GM23338 (cell line): ENCODE measurements around the gene UBE2E2. TPM values are rescaled to one million over a fixed set of nuclear protein-coding genes. Genes with fewer than 3 reads are reported as not detected.

Source experiments
- ATAC-seq: fragments of 200-7000 bp; cut with Tn5 transposase; 3 replicates; pipeline ENCODE4 v1.9.1; 2020
- DNase-seq: peaks from one replicate; pipeline ENCODE4 v3.0.0-alpha.2; 2015; ENCODE audit warnings: low spot score
- H2AFZ ChIP-seq: fragments of 200-600 bp; sonication (generic); 2 replicates; pipeline ENCODE4 v1.8.0; 2016; ENCODE audit warnings: antibody characterized with exemption, mild to moderate bottlenecking, moderate library complexity
- H3F3A ChIP-seq: fragments of 200-600 bp; sonication (generic); replicated peaks from 2 replicates; pipeline ENCODE4 v1.8.0; 2017; ENCODE audit warnings: antibody characterized with exemption, mixed run types, low read depth
- H3K27ac ChIP-seq: fragments of 200-600 bp; sonication (generic); 2 replicates; pipeline ENCODE4 v1.6.1; 2016; ENCODE audit warnings: low read depth
- H3K27me3 ChIP-seq: fragments of 200-600 bp; sonication (generic); 2 replicates; pipeline ENCODE4 v1.8.0; 2016; ENCODE audit warnings: mild to moderate bottlenecking, mixed run types, moderate library complexity; ENCODE audit not compliant: insufficient read depth
- H3K36me3 ChIP-seq: fragments of 200-600 bp; sonication (generic); 2 replicates; pipeline ENCODE4 v1.8.0; 2016; ENCODE audit warnings: mild to moderate bottlenecking; ENCODE audit not compliant: insufficient read depth
- H3K4me1 ChIP-seq: fragments of 200-600 bp; sonication (generic); 2 replicates; pipeline ENCODE4 v1.8.0; 2016; ENCODE audit warnings: mild to moderate bottlenecking, moderate library complexity; ENCODE audit not compliant: insufficient read depth
- H3K4me2 ChIP-seq: fragments of 200-600 bp; sonication (generic); 2 replicates; pipeline ENCODE4 v1.7.1; 2017; ENCODE audit warnings: mixed run types
- H3K4me3 ChIP-seq: fragments of 200-600 bp; sonication (generic); 2 replicates; pipeline ENCODE4 v1.6.1; 2016; ENCODE audit warnings: mixed run types
- H3K79me2 ChIP-seq: fragments of 200-600 bp; sonication (generic); replicated peaks from 2 replicates; pipeline ENCODE4 v1.8.0; 2017; ENCODE audit warnings: mild to moderate bottlenecking; ENCODE audit not compliant: insufficient read depth
- H3K9me2 ChIP-seq: fragments of 200-600 bp; sonication (generic); 2 replicates; pipeline ENCODE4 v1.8.0; 2017; ENCODE audit not compliant: insufficient read depth
- H4K20me1 ChIP-seq: fragments of 200-600 bp; sonication (generic); replicated peaks from 2 replicates; pipeline ENCODE4 v1.8.0; 2017; ENCODE audit warnings: mild to moderate bottlenecking; ENCODE audit not compliant: insufficient read depth
- H3K27ac Mint-ChIP-seq: 2 replicates; pipeline ENCODE4 v1.8.0; 2020; ENCODE audit warnings: inconsistent platforms, mild to moderate bottlenecking, moderate library complexity, mixed read lengths
- H3K27me3 Mint-ChIP-seq: 3 replicates; pipeline ENCODE4 v1.8.0; 2022; ENCODE audit warnings: low read depth, mild to moderate bottlenecking, moderate library complexity, mixed read lengths, inconsistent platforms; ENCODE audit not compliant: insufficient read depth, poor library complexity
- H3K36me3 Mint-ChIP-seq: 3 replicates; pipeline ENCODE4 v1.8.0; 2021; ENCODE audit warnings: low read depth, mild to moderate bottlenecking, inconsistent platforms, moderate library complexity, mixed read lengths
- H3K4me1 Mint-ChIP-seq: 3 replicates; pipeline ENCODE4 v1.8.0; 2020; ENCODE audit warnings: mild to moderate bottlenecking, inconsistent platforms, mixed read lengths
- H3K4me3 Mint-ChIP-seq: 3 replicates; pipeline ENCODE4 v1.8.0; 2021; ENCODE audit warnings: moderate library complexity, mild to moderate bottlenecking, inconsistent platforms, mixed read lengths
- H3K9me3 Mint-ChIP-seq: 3 replicates; pipeline ENCODE4 v1.8.0; 2020; ENCODE audit warnings: moderate library complexity, mild to moderate bottlenecking, inconsistent platforms, mixed read lengths
- EZH2 ChIP-seq: fragments of 200-600 bp; sonication (generic); IDR thresholded peaks from one replicate; pipeline ENCODE4 v1.8.0; 2017; ENCODE audit warnings: antibody characterized with exemption, mild to moderate bottlenecking, low read depth; ENCODE audit not compliant: unreplicated experiment
- JUNB ChIP-seq: IDR thresholded peaks from one replicate; pipeline ENCODE4 v1.6.1; 2016; ENCODE audit warnings: antibody characterized with exemption; ENCODE audit not compliant: unreplicated experiment
- NANOG ChIP-seq: IDR thresholded peaks from 2 replicates; pipeline ENCODE4 v1.6.1; 2016; ENCODE audit warnings: antibody characterized with exemption, borderline replicate concordance
- POLR2AphosphoS5 ChIP-seq: IDR thresholded peaks from 2 replicates; pipeline ENCODE4 v1.6.1; 2016; ENCODE audit warnings: antibody characterized with exemption, low read depth
- ZNF114 ChIP-seq: fragments of 250-450 bp; sonication (Bioruptor Pico); IDR thresholded peaks from 2 replicates; pipeline ENCODE4 v1.5.0; 2020; ENCODE audit warnings: mild to moderate bottlenecking, moderate library complexity
- ZNF331 ChIP-seq: fragments of 250-450 bp; sonication (Bioruptor Pico); IDR thresholded peaks from 2 replicates; pipeline ENCODE4 v1.5.0; 2020; ENCODE audit warnings: low read depth, mild to moderate bottlenecking, moderate library complexity
- ZNF462 ChIP-seq: fragments of 250-450 bp; sonication (Bioruptor Pico); IDR thresholded peaks from 2 replicates; pipeline ENCODE4 v1.5.0; 2020; ENCODE audit warnings: mild to moderate bottlenecking, moderate library complexity
- polyA plus RNA-seq: library from polyadenylated mRNA; unstranded; fragments of >200 nt; fragmentation: Nextera tagmentation; extraction: Ambion mirVana; gene quantifications from 2 replicates; pipeline ENCODE4 v1.2.1, GENCODE V29; 2016
- total RNA-seq: library from RNA; depleted of rRNA; stranded (reverse); fragments of >200 nt; shearing (Covaris generic); gene quantifications from 2 replicates; pipeline ENCODE4 v1.2.3, GENCODE V29; 2014

UBE2E2 gene
- total and polyA plus RNA-seq, 2 experiments from 2014 or later = 86.9 to 169 TPM

- Histone ChIP-seq H3K27me3 (no peaks in the 10 kb centered on the region), H3K36me3 (no peaks in the 10 kb centered on the region), H3K27ac (no peak overlapping the region), H3F3A (no peaks in the 10 kb centered on the region), H3K4me2 (no peak overlapping the region), H2AFZ (no peak overlapping the region), H3K4me1 (no peaks in the 10 kb centered on the region), H3K79me2 (no peaks in the 10 kb centered on the region; the same call in 1 of the 2 replicates), H3K9me2 (no peaks in the 10 kb centered on the region), H4K20me1 (no peaks in the 10 kb centered on the region; the same call in 1 of the 2 replicates), H3K4me3 (no peak overlapping the region)
- Mint-ChIP-seq H3K36me3 (peaks cover 5% of the 10 kb centered on the region; the same call in 2 of the 3 replicates), H3K4me1 (no peaks in the 10 kb centered on the region), H3K9me3 (peaks cover 5% of the 10 kb centered on the region; the same call in 2 of the 3 replicates), H3K27ac (no peak overlapping the region), H3K27me3 (peaks cover 2% of the 10 kb centered on the region), H3K4me3 (no peak overlapping the region)
- DNase-seq = no peak
- no peak for ATAC-seq
- TF ChIP-seq POLR2AphosphoS5 (no peak), EZH2 (no peak), ZNF462 (CRISPR knock-in tag) (no peak), ZNF331 (no peak), ZNF114 (no peak)
Measured at GRCh38 chr3:23356923-23357322, 153.8 kb downstream of the UBE2E2 start.

- no peaks in the 10 kb centered on the region for H3K4me1 ChIP-seq
- no peak overlapping the region for H3K4me2 ChIP-seq
- Mint-ChIP-seq H3K36me3 (peaks cover 13% of the 10 kb centered on the region; the same call in 2 of the 3 replicates), H3K4me3 (no peak overlapping the region), H3K9me3 (peaks cover 4% of the 10 kb centered on the region; the same call in 2 of the 3 replicates), H3K27me3 (peaks cover 3% of the 10 kb centered on the region), H3K27ac (no peak overlapping the region), H3K4me1 (no peaks in the 10 kb centered on the region)
- H2AFZ ChIP-seq = no peak overlapping the region
- no peaks in the 10 kb centered on the region for H3F3A ChIP-seq
- H3K27me3 ChIP-seq = no peaks in the 10 kb centered on the region
- H3K27ac ChIP-seq = no peak overlapping the region
- H3K9me2 ChIP-seq = no peaks in the 10 kb centered on the region
- no peaks in the 10 kb centered on the region; the same call in 1 of the 2 replicates for H3K79me2 ChIP-seq
- no peaks in the 10 kb centered on the region; the same call in 1 of the 2 replicates for H4K20me1 ChIP-seq
- DNase-seq (no peak), ATAC-seq (no peak)
- no peak overlapping the region for H3K4me3 ChIP-seq
- no peaks in the 10 kb centered on the region for H3K36me3 ChIP-seq
- TF ChIP-seq POLR2AphosphoS5 = no peak
- TF ChIP-seq NANOG = no peak
- no peak for TF ChIP-seq ZNF462 (CRISPR knock-in tag)
- TF ChIP-seq JUNB = no peak
Measured at GRCh38 chr3:23359116-23359515, 156.0 kb downstream of the UBE2E2 start.
